ENCODE measurements around the gene ZNF12.
"Not testable (repeated sequence)": the region's sequence is repeated elsewhere in the genome, so short reads cannot be mapped to it uniquely, and the experiment has no call there.

The ZNF12 gene

DNA sequence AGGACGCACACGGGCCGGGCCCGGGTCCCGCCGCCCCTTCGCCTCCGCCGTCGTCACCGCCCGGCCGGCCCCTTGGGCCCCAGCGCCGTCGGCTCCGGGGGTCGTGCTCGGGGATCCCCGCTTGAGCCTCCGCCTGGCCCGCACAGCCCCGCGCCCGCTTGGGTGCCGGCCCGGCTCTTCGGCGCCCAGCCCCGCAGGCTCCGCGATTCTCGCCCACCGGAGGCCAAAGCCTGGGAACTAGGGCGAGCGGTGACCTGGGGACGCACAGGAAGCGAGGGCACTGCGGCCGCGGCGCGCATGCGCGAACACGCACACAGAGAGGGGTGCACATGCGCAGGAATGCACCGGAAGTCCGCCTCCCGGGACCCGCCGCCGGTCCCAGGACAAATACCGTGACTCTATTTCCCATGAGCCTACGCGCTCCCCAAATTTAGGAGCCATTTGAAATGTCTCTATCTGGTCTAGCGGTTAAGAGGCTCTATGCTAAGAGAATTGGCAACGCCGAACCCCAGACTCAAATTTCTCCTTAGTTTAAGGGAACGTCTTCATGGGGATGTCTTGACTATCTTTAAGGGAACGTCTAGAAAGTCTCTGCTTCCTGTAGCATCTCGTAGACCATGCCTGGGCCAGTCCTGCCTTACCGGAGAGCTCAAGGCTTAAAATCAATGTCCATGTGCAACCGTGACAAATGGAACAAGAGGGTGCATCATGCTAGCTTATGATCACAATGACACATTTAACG is at the start of gene ZNF12:
Gene ZNF12, minus strand, starts transcription at position 282 of the 742 bp plus-strand sequence. CDS start 1,774 bp downstream, outside the sequence.
- DNase-seq (ENCODE audit: low read depth) = peak; percentile 99
- TF ChIP-seq POLR2A (IDR thresholded peaks at IDR 0.05; ENCODE audit: extremely low read depth, insufficient read length) (peak; percentile 93), CTCF (IDR thresholded peaks at IDR 0.05; ENCODE audit: low read depth, low read length) (no peak), MYC (IDR thresholded peaks at IDR 0.05; ENCODE audit: low read depth, low read length) (peak; percentile 85), MAX (IDR thresholded peaks at IDR 0.05; ENCODE audit: low read depth, low read length) (peak; percentile 93)
- peak within 1 kb of the TSS; percentile 69 for H3K4me3 ChIP-seq (ENCODE audit: low read depth, low read length)

DNA sequence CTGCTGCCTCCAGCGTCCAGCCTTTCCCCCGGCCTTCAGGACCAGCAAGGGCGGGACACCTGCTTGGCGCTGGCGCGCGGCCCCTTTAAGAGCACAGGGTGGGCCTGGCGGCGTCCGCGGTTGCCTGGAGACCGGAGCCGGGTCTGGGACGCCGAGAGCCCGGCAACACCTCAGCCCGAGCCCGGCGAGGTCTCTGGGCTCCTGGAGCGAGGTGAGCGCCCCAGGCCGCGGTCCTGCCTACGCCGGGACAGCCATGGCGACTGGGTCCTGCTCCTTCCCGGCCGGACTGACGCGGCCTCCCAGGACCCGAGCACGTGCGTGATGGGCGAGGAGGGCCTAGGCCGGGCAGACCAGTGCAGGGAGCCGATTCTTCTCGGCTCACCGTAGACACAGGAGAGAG is 47.2 kb upstream of the ZNF12 start, which contains the start of gene RSPH10B2:
Gene RSPH10B2, plus strand, starts transcription at position 140 of the 400 bp plus-strand sequence. CDS start 3,575 bp downstream, outside the sequence.
- not testable (repeated sequence) for H3K4me3 ChIP-seq (ENCODE audit: low read depth, low read length); DNase-seq (ENCODE audit: low read depth)

- not testable (repeated sequence) for H3K4me3 ChIP-seq (ENCODE audit: low read depth, low read length); DNase-seq (ENCODE audit: low read depth)
Observed at GRCh38 chr7:6750173-6750572, 43.4 kb upstream of the ZNF12 start.

DNA sequence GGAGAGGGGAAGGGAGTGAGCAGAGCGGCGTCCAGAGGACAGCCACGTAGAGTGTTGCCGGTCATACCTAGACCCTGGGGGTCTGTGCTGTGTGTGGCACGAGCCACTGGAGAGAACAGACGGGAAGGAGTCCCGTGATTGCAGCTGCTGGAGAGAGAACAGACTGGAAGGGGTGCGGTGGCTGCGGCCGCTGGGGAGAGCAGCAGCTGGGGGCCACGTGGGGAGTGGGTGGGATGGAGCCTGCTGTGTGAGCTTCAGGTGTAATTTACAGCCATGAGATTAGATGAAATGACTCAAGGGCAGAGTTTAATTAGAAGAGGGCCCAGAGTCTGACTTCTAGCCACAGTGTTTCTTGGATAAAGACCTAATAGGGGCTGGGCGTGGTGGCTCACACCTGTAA is 42.6 kb upstream of the ZNF12 start:
- H3K4me3 ChIP-seq (ENCODE audit: low read depth, low read length); DNase-seq (ENCODE audit: low read depth): not testable (repeated sequence)

GRCh38 chr7:6744410-6745100 is 37.8 kb upstream of the ZNF12 start:
- not testable (repeated sequence) for H3K4me3 ChIP-seq (ENCODE audit: low read depth, low read length); DNase-seq (ENCODE audit: low read depth)

DNA sequence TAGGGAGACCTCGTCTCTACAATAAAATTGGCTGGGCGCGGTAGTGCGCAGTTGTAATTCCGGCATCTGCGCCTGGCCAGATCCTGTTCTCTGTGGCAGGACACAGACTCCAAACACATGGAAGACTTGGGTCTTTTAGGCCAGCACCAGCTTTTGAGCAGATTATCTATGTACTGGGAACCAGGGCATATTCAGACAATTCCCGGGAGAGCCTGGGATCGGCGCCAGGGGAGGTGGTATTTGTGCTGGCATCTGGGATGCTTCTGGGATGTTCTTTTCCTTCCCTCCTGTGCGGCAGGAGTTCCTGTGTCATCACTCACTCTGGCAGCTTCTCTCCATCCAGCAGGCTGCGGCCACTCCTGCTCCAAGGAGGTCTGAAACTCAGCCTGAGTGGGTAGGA is 31.7 kb upstream of the ZNF12 start:
- not testable (repeated sequence) for H3K4me3 ChIP-seq (ENCODE audit: low read depth, low read length); DNase-seq (ENCODE audit: low read depth)

GRCh38 chr7:6730343-6730633 is 23.5 kb upstream of the ZNF12 start:
- TF ChIP-seq CTCF (IDR thresholded peaks at IDR 0.05; ENCODE audit: low read depth, low read length) (no peak), POLR2A (IDR thresholded peaks at IDR 0.05; ENCODE audit: extremely low read depth, insufficient read length) (no peak), MYC (IDR thresholded peaks at IDR 0.05; ENCODE audit: low read depth, low read length) (no peak), MAX (IDR thresholded peaks at IDR 0.05; ENCODE audit: low read depth, low read length) (no peak; the same call in 1 of the 2 replicates)
- peak overlapping the region; percentile 81 for H3K4me3 ChIP-seq (ENCODE audit: low read depth, low read length)
- peak; percentile 76 for DNase-seq (ENCODE audit: low read depth)

DNA sequence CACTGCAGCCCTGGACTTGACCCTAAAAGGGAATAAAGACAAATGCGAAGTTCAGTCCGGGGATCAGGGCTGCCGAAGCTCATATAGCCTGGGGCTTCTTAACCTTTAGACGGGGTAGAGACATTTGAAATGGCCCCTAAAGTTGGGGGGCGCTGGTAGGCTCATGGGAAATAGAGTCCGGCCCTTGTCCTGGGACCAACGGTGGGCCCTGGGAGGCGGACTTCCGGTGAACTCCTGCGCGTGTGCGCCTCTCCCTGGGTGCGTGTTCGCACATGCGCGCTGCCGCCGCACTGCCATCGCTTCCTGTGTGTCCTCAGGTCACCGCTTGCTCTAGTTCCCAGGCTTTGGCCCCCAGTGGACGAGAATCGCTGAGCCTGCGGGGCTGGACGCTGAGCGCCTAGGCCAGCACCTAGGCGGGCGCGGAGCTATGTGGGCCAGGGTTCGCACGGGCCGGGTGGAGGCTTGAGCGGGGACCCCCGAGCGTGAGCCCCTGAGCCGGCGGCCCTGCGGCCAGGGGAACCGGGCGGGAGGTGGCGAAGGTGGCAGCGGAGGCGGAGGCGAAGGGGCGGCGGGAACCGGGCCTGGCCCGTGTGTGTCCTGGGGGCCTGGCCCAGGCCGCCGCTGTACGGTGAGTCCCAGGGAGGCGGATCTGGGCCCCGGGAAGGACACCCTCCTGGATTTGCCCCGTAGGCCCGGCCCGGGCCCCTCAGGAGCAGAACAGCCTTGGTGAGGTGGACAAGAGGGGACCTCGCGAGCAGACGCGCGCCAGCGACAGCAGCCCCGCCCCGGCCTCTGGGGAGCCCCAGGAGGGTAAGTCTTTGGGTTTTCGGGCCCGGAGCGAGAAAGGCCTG is 23.0 kb upstream of the ZNF12 start:
- peak; percentile 96 for TF ChIP-seq MAX (IDR thresholded peaks at IDR 0.05; ENCODE audit: low read depth, low read length)
- TF ChIP-seq MYC (IDR thresholded peaks at IDR 0.05; ENCODE audit: low read depth, low read length) = peak; percentile 84; the same call in 1 of the 2 replicates
- TF ChIP-seq CTCF (IDR thresholded peaks at IDR 0.05; ENCODE audit: low read depth, low read length) = no peak
- peak; percentile 91 for TF ChIP-seq POLR2A (IDR thresholded peaks at IDR 0.05; ENCODE audit: extremely low read depth, insufficient read length)
- peak overlapping the region; percentile 81 for H3K4me3 ChIP-seq (ENCODE audit: low read depth, low read length)
- peak; percentile 99 for DNase-seq (ENCODE audit: low read depth)

DNA sequence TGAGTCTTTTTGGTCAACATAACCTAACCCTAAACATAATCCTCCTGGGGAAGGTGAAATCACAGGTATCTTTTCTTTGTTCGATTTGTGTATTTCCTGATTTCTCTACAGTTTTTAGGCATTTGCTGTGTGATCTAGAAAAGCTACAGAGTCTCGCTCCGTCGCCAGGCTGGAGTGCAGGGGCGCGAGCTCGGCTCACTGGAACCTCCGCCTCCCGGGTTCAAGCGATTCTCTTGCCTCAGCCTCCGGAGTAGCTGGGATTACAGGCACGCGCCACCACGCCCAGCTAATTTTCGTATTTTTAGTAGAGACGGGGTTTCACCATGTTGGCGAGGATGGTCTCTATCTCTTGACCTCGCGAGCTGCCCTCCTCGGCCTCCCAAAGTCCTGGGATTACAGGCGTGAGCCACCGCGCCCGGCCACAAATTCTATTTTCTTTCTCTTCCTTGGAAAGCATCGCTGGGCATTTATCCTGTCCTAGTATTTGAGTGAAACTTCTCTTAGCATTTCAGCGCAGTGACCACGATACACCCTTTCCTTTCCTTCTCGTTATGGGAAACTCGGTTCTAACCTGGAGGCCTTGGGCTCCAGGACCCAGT is 22.2 kb upstream of the ZNF12 start:
- H3K4me3 ChIP-seq (ENCODE audit: low read depth, low read length) = peak overlapping the region; percentile 81
- DNase-seq (ENCODE audit: low read depth) = not testable (repeated sequence)
